Osteocyte (in vitro differentiated cells): ENCODE data around the gene TEX29. TPM values are rescaled to one million over a fixed set of nuclear protein-coding genes. Genes with fewer than 3 reads are reported as not detected.

Source experiments
- DNase-seq: peaks from one replicate; pipeline ENCODE4 v3.0.0; 2021; ENCODE audit warnings: mixed read lengths; ENCODE audit not compliant: unreplicated experiment; ENCODE audit errors: extremely low spot score
- H3K27ac Mint-ChIP-seq: one replicate; pipeline ENCODE4 v1.8.0; 2021; ENCODE audit warnings: mild to moderate bottlenecking, mixed read lengths; ENCODE audit not compliant: unreplicated experiment
- H3K27me3 Mint-ChIP-seq: one replicate; pipeline ENCODE4 v1.8.0; 2021; ENCODE audit warnings: mixed read lengths; ENCODE audit not compliant: unreplicated experiment
- H3K36me3 Mint-ChIP-seq: one replicate; pipeline ENCODE4 v1.8.0; 2021; ENCODE audit warnings: mixed read lengths; ENCODE audit not compliant: unreplicated experiment
- H3K4me1 Mint-ChIP-seq: one replicate; pipeline ENCODE4 v1.8.0; 2021; ENCODE audit warnings: mixed read lengths; ENCODE audit not compliant: unreplicated experiment
- H3K4me3 Mint-ChIP-seq: one replicate; pipeline ENCODE4 v1.8.0; 2021; ENCODE audit warnings: mild to moderate bottlenecking, moderate library complexity, mixed read lengths; ENCODE audit not compliant: unreplicated experiment
- H3K9me3 Mint-ChIP-seq: one replicate; pipeline ENCODE4 v1.8.0; 2021; ENCODE audit warnings: mixed read lengths; ENCODE audit not compliant: unreplicated experiment
- CTCF ChIP-seq: fragments of 200-600 bp; sonication (generic); IDR thresholded peaks from 2 replicates; pipeline ENCODE4 v1.5.0; 2021; ENCODE audit warnings: antibody characterized with exemption, mild to moderate bottlenecking, moderate library complexity
- total RNA-seq: library from RNA; stranded (reverse); gene quantifications from 2 replicates; pipeline ENCODE4 v1.2.1, GENCODE V29; 2021

Gene TEX29
- total RNA-seq, 1 donor from 2014 or later, result 1.9 TPM

GRCh38 chr13:111327730-111328573 lies 7.5 kb downstream of the TEX29 start:
- TF ChIP-seq CTCF, result no peak
- DNase-seq, result peak; percentile 75
- peaks cover 17% of the 10 kb centered on the region for H3K36me3 Mint-ChIP-seq
- H3K4me3 Mint-ChIP-seq, result no peak overlapping the region
- no peak overlapping the region for H3K27ac Mint-ChIP-seq
- no peaks in the 10 kb centered on the region for H3K27me3 Mint-ChIP-seq
- no peaks in the 10 kb centered on the region for H3K4me1 Mint-ChIP-seq
- H3K9me3 Mint-ChIP-seq, result peaks cover 4% of the 10 kb centered on the region

- Mint-ChIP-seq H3K4me3 (no peak overlapping the region), H3K36me3 (peaks cover 18% of the 10 kb centered on the region), H3K9me3 (peaks cover 9% of the 10 kb centered on the region), H3K27ac (no peak overlapping the region), H3K4me1 (no peaks in the 10 kb centered on the region), H3K27me3 (no peaks in the 10 kb centered on the region)
- DNase-seq, result peak; percentile 77
- TF ChIP-seq CTCF, result no peak
Measured at GRCh38 chr13:111328574-111329410, 8.3 kb downstream of the TEX29 start.

- Mint-ChIP-seq H3K9me3 (peaks cover 9% of the 10 kb centered on the region), H3K27ac (no peak overlapping the region), H3K36me3 (peaks cover 17% of the 10 kb centered on the region), H3K27me3 (no peaks in the 10 kb centered on the region), H3K4me3 (no peak overlapping the region), H3K4me1 (no peaks in the 10 kb centered on the region)
- no peak for TF ChIP-seq CTCF
- DNase-seq, result peak; percentile 25
Measured at GRCh38 chr13:111329641-111330040, 9.2 kb downstream of the TEX29 start.

- no peak for TF ChIP-seq CTCF
- H3K9me3 Mint-ChIP-seq, result peaks cover 9% of the 10 kb centered on the region
- no peak overlapping the region for H3K4me3 Mint-ChIP-seq
- no peaks in the 10 kb centered on the region for H3K27me3 Mint-ChIP-seq
- no peak overlapping the region for H3K27ac Mint-ChIP-seq
- DNase-seq, result peak; percentile 60
- peaks cover 20% of the 10 kb centered on the region for H3K36me3 Mint-ChIP-seq
- no peaks in the 10 kb centered on the region for H3K4me1 Mint-ChIP-seq
Measured at GRCh38 chr13:111330066-111330610, 9.7 kb downstream of the TEX29 start.
